HG03066 (cell line): ENCODE data around the gene PLS1.
"Not testable (repeated sequence)": the region's sequence is repeated elsewhere in the genome, so short reads cannot be mapped to it uniquely, and the experiment has no call there.

Experiments used
- ATAC-seq: cut with Tn5 transposase; IDR thresholded peaks from one replicate; pipeline ENCODE4 v1.9.1; 2021; ENCODE audit warnings: low read depth; ENCODE audit not compliant: unreplicated experiment

Gene PLS1

DNA sequence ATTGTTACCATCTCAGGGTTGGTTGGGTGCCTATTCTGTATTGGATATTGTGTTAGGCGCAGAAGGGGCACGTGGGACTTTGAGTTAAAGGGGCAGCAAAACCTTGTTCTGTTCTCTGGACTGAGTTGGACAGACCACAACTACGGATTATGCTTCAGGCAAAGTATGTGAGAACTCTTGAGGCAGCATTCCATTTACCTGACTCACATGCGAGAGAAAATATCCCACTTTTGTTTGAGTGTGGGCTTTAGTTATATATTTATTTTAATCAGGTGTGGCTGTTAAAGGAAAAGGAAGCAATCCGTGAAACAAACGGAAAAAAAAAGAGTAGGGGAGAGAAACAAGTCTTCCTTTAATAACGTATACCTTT is 627 bp upstream of the PLS1 start:
- no peak for ATAC-seq

DNA sequence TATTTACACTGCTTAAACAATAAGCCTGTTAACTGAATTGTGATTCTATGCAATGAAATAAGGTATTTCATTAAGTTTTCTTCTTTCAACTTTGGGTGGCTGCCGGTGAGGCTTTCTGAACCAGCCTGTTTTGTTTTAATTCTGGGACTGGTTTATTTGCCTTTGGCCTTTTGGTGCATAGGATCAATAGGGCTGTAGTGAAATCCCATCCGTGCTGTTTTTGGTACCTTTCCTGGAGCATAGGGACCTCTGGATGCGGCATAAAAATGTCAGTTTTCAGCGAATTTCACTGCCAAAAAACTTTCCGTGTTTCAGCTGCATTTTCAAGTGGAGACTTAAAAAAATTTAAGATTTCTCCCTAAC is 514 bp downstream of the PLS1 start:
- no peak for ATAC-seq

DNA sequence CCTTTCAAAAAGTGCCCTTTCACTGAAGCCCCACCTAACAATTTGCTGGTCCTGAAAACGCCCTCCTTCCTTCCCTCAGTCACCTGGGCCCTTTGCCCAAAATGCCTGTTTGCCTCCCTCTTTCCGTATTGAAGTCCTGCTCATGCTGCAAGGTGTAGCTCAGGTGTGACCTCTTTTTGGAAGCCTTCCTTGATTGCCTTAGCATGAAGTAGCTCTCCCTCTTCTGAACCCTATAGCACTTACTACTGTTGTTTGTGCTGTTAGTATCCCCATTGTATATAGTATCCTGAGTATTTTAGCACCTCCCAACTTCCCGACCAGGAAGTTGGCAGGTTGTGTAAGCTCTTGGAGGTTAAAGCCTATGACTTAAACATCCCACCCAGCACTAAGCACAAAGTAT is 1.7 kb downstream of the PLS1 start:
- no peak for ATAC-seq

DNA sequence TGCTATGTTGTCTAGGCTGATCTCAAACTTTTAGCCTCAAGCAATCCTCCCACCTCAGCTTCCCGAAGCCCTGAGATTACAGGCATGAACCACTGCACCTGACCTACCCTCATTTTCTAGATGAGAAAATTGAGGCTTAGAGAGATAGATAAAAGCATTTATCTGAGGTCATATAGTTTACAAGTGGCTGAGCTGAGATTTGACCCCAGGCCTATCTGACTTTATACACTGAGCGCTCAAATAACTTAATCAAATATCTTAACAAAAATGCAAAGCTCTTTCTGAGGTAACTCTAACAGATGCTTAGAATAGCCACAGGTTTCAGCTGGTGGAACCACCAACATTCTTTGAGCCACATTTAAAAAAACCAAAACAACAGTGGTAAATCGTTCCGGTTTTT is 5.5 kb downstream of the PLS1 start:
- ATAC-seq = no peak

DNA sequence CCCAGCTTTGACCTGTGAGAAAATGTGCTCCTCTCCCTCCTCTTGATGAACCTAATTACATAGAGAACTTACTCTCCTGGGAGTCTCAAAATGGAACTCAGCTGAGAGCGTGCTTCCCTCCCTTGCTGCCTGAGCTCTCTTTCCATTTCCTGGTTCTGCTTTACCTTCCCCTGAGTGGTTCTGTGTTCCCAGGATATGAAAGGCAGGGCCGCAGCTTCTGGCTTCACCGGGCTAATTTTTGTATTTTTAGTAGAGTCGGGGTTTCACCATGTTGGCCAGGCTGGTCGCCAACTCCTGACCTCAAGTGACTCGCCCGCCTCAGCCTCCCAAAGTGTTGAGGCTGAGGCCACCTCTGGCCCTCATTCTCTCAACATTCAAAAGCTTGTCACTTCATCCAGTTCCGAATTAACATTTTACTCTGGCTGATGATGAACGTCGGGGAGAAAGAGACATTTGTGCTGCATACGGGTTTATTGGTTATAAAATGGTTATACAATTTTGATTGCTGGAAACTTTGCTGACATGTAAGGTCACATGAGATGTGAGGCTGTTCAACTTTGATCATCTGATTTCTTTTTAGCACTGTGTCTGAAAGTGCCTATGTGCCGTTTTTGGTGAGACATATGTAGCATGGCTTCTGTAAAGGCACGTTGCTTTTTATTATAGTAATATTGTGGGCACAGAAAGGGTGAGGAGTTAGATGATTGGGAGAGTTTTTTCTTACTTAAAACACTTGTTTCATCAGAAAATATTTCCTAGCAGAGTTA is 6.6 kb downstream of the PLS1 start:
- ATAC-seq = no peak

DNA sequence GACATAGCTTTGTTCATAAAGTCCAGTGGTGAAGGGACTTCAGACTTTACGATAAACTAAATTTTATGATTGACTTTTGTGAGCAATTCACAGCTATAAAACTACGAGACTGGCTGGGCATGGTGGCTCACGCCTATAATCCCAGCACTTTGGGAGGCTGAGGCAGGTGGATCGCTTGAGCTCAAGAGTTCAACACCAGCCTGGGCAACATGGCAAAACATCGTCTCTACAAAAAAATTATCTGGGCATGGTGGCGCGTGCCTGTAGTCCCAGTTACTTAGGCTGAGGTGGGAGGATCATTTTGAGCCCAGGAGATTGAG is 7.2 kb downstream of the PLS1 start:
- not testable (repeated sequence) for ATAC-seq

DNA sequence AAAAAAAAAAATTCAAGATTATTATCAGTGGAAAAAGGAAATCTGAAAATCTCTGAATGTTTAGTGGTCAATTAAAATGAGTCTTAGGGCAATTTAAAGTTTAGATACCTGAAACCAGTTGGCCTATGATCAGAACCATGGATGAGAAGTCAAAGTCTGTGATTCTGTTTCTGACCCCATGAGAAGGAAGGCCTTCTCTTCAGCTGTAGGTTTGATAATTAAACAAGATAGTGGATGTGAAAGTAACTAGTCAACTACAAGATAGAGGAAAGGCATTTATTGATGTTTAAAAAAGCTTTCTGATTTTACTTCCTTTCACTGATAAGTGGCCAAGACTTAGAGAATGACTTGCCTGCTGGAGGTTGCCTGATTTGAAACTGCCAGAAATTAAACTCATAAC is 8.7 kb downstream of the PLS1 start:
- no peak for ATAC-seq

DNA sequence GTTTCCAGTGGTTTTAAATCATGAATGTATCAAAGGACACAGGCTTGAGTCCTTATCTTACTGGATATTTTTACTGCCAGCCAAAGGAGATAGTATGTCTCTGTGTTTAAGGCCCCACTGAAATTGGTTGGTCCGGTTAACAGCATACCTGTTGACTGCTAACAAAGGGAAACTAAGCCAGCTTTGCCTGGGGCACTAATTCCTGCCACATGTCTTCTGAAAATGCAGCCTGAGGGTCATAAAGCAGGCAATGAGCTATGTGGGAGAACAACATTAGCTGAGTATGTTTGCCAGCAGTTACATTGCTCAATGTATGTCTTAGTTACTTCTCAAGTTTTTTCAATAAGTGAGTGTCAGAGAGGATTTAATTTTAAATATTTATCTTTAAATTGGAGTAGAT is 12.4 kb downstream of the PLS1 start:
- no peak for ATAC-seq

DNA sequence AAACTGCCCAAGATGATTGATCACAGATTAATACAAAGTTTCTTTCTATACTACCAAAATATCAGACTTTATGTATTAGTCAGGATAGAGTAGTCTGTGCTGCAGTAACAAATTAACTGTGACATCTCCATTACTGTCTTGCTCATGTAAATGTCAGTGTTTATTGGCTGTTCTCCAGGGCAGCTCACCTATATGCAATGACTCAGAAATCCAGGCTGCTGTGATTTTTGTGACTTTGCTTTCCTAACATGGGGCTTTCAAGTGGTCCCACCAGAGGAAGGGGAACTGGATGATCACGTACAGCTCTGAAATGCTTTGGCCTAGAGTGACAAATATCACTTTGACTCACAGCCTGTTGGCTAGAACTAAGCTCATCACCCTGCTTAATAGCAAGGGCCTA is 12.9 kb downstream of the PLS1 start:
- ATAC-seq = no peak

DNA sequence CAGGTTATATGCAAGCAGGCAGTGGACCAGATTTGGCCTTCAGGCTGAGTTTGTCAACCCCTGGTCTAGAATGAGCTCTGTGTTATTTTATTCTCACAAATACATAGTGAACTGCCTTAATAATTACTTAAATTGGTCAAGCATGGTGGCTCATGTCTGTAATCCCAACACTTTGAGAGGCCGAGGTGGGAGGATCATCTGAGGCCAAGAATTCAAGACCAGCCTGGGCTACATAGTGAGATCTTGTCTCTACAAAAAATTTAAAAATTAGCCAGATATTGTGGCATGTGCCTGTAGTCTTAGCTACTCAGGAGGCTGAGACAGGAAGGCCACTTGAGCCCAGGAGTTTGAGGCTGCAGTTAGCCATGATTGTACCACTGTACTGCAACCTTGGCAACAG is 15.0 kb downstream of the PLS1 start:
- ATAC-seq = no peak

DNA sequence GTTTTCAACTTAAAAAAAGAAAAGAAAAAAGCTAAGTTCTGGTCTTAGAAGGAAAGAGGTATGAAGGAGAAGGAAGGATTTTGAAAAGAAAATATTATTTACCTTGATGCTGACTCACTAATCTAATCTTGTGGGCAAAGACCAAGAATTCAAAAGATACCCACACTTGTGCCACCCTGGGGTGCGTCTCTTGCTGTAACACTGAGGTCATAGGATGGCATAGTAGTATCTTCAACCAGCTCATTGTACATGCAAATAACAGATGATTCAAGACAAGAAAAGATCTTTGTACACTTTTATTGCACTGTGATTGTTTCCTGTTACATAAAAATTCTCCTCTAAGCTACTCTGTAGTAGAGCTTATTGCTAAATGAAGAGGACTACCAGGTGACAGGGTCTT is 17.3 kb downstream of the PLS1 start:
- ATAC-seq = no peak

DNA sequence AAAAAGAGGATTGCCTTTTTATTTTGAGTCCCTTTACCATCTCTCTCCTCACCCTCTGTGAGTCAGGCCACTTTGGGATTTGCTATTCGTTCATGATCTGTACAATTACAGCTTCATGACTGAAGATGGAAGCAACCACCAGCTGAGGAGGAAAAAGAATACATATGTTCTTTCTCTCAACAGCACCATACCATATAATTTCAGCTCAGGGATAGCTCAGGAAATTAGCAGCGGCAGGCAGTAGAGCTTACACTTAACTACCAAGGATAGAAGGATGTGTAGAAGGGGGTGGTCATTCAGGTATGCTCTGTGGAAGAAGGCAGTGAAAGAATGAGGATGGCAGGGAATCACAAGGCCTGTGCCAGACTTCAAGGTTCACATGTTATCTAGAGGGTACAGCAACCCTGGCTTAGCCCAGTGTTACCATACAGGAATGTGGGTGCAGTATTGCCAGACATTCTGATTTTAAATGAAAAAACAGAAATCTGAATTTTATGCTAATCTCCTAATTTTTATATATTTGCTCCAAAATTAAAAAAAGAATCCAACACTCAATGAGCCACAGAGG is 17.9 kb downstream of the PLS1 start:
- no peak for ATAC-seq

DNA sequence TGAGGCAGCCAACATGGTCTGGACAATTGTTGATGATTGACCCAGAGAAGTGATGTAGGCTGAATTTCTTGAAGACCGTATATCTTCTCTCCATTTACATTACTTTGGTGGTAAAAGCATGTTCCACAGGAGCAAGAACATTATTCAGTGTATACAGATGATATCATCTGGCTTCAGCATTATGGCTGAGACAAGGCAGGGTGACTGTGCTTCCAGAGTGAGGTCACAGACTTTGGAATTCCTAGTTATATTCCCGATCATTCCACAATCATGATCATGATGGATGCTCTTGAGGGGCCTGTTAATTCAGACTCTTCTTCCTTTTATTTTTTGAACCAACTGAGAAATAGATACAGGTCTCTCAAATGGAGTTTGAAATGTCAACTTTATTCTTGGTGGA is 19.0 kb downstream of the PLS1 start:
- no peak for ATAC-seq

DNA sequence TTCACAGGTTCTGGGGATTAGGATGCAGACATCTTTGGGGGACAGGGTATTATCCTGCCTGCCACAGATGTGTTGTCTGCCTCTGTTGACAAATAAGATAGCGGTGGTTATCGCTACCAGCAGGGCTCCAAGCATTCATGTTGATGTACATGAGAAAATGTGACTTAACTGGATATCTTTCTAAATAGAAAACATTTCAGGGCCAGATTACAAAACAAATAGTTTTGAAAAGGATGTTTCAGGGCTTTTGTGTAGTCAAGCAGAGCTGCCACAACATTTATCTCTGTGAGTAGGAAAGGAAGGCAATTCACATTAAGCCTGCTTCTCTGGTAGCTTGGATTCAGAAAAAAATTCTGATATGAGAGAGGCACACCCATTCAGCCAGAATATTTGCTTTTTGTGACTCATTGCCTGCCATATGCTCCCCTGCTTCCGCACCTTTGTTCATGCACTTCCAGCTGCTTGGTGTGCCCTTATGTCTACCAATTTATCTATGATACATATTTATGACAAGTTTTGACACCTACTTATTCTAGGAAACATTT is 22.8 kb downstream of the PLS1 start:
- no peak for ATAC-seq

DNA sequence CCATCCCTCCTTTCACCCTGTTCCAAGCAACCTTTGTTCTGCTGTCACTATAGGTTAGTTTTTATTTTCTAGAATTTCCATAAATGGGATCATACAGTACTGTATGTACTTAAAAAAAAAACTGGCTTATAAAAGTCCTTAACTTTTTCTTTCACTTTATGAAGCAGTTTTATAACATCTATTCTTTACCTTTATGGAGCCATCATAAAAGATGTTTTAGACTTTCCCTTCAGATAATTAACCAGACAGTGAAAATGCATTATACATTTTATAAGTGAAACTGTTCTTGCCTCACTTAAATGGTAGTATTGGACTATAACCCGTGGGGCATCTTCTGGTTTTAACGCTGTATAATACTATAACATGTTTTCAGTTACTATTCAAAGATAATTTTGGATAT is 26.2 kb downstream of the PLS1 start:
- ATAC-seq = no peak

DNA sequence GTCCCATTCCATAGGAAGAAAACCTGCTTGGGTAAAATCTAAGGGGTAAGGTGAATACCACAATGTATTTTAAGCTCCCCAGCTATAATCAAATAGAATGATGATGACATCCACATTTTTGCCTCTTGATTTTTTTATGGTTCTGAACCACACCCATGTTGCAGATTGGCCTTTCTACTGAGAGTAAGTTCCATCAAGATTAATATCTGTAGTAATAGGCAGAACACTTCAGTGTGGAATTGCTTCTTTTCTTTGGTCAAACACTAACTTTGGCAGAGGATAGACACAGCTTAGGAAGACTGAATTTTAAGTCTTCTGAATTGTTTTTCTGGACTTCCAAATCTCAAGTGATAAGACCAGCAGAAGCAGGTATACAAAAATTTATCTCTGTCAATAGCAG is 27.0 kb downstream of the PLS1 start:
- ATAC-seq = no peak

DNA sequence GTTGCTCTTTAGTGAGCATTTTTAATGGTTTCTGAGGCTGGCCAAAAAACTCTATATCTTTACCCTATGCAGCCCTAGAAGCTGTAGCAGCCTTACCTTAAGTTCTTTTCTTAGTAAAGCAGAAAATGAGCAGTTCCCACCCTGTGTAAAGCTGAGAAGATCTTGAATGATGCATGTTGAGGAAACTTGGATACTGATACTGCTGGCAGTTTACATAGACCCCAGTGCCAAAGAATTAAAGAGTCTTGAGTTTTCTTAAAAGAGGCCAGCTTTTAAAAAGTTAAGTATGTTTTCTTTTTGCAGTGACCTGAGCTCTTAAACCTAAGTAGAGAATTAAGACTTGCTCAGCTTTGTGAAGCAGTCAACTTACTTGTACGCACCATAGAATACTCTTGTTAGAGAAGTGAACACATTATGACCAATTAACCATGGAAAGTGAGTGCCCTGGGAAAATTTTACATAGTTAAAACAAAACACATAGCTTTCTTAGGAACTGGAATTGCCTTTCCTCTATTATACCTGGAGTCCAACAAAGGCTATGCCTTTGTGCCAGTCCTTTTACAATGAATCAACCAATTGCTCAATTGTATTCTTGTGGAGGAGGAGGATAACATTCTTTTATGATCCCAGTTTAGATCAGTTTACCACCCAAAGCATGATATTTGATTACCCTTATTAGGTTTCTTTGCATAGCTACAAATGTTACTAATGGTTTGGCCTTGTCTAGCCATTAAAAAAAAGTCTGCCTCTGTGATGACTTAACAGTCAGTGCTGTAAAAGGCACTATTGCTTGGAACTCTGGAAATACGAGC is 28.4 kb downstream of the PLS1 start:
- no peak for ATAC-seq

DNA sequence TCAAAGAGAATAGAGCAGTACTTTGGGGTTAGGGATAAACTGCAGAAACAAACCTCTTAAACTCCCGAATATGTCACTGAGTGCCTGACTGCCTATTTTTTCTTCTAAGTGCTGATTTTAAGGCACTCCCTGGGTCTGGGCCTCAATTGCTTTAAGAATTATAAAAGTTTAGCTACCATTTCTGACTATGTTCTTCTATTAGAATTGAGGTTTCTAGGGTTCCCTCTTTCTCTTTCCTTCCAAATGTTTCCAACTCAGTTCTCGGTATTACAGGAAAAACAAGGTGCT is 28.9 kb downstream of the PLS1 start:
- no peak for ATAC-seq

DNA sequence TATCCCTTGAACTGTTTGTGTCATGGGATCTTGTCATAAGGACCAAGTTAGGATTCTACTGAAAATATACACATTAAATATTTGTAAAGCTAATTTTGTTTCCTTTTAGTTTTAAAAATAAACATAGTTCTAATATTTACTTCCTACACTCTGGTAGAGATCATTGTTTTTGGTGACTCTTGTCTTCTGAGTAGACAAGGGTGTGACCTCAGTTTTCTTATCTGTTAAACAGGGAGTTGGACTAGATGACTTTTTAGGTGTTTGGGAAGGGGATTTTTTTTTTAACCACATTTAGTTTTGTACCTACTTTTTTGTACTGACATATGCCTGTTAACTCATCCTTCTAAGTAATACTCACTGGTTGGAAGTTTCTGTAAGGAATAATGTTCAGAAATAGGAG is 30.8 kb downstream of the PLS1 start:
- ATAC-seq = no peak

DNA sequence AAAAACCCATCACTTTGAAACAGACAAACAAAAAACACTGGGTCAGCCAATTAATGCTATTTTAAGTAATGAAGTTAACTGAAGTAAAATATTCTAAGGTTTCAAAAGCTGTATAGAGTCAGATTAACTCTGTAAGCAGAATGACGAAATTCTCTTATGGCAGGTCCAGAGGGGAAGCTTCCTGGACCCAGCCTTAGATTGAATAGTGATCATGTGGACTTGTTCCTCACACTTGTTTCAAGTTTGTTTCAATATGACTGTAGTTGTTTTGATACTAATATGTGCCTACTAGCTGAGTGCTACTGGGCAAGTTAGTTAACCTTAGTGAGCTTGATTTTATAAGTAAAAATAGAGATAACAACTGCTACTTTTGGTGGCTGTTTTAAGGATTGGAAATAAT is 32.6 kb downstream of the PLS1 start:
- no peak for ATAC-seq

DNA sequence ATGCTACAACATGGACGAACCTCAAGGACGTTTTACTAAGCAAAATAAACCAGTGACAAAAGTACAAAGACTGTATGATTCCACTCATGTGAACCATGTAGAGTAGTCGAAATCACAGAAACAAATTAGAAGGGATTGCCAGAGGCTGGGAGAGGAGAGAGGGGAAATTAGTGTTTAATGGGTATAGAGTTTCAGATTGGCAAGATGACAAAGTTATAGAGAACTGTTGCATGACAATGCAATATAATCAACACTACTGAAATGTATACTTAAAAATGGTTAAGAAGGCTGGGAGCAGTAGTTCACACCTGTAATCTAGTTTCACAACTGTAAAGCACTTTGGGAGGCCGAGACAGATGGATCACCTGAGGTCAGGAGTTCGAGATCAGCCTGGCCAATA is 36.9 kb downstream of the PLS1 start:
- ATAC-seq = no peak

DNA sequence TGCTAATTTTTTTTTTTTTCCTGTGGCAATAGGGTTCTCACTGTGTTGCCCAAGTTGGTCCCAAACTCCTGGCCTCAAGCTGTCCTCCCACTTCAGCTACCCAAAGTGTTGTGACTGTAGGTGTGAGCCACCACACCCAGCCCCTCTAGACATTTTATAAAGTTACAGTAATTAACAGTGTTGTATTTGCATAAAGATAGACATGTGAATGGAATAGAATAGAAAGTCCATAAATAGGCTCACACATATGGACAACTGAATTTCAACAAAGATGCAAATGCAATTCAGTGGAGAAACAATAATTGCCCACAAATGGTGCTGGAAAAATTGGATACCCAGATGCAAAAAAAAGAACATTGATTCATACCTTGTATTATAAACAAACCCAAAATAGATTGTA is 39.9 kb downstream of the PLS1 start:
- ATAC-seq = no peak
